Stimulated activated naive CD4-positive, alpha-beta T cell (primary cell): ENCODE data around the gene IP6K1.
A peak's percentile ranks its signal among the peaks of the same experiment; 100 is the strongest.

Experiments used
- DNase-seq, 6 experiments: peaks; one replicate each; lab custom pipeline; 2025; lab: John Stamatoyannopoulos, UW

The IP6K1 gene

DNA sequence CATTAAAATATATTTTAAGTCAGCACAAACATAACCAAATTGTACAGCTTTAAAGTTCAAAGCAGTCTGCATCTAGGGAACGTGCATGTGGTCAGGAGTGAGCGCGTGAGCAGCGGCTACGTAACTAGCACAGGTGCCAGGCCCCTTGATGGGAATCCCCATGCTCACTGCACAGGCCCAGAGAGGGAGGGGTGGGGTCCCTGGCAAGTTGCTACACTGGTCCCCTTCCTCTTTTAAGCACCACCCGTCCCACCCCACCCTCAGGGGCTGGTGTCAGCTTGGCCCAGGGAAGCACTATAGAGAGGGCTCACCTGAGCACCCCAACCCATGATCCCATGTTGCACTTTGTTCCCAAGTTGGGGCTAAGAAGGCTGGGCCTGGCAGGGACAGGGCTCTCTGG lies 61.8 kb downstream of the IP6K1 start:
- DNase-seq, result peak in 4 of 6 experiments; percentile 28 to 54 (median 46)

DNA sequence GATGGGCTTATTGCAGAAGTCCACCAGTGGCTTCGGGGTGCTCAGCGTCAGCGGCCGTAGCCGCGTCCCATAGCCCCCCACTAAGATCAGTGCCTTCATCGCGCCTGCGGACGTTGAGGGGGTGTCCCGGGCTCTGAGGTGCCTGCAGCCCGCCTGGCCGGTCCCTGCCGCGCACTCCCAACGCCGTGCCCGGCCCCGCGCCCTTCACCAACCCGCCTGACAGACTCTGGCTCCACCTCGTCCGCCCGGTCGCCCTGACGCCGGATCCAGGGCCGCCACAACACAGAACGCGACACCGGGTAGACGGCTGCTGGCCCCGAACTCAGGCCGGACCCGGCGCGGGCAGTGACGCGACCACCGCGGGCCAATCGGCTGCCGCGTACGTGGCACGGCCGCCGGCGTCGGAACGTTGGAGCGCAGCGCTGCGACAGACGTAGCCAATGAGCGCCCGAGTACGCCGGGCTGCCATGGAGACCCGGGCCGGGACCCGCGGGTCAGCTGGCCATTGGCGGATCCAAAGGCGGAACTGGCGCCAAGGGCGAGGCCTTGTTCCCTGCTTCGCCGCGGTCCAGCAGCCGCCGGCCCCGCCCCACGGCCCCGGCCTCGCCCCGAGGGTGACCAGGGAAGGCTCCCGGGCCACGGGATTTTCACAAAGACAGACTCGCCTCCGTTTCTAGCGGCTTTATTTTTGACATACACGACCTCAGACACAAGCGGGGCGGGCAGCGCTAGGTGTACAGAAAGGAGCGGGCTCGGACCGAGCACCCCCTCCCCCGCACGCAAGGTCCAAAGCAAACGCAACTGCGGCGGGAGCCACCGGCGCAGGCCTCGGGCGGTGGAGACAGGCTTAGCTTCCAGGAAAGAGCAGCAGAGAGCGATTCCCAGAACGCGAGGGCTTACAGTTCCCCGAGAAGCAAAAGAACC lies 62.5 kb downstream of the IP6K1 start, which contains the start of gene GMPPB:
Gene GMPPB (minus strand): TSS at position 324 of the 924 bp plus-strand sequence. CDS start 225 bp downstream, at position 99.
- peak; percentile 76 to 89 (median 85) for DNase-seq

DNA sequence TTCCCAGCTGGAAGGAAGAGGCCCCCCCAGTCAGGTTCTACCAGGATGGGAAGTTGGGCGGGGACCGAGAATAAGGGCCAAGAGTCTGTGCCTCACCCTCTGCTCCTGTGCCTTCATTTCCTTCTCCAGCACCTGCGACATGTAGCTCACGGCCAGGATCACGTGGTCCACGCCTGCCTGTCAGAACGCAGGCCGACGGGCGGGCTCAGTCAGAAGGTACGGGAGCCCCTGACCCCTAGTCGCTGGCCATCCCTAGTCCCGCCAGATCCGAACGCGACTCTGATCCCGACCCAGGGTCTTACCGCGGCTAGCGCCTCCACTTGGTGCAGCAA lies 63.1 kb downstream of the IP6K1 start:
- DNase-seq, result peak; percentile 32 to 62 (median 54)

DNA sequence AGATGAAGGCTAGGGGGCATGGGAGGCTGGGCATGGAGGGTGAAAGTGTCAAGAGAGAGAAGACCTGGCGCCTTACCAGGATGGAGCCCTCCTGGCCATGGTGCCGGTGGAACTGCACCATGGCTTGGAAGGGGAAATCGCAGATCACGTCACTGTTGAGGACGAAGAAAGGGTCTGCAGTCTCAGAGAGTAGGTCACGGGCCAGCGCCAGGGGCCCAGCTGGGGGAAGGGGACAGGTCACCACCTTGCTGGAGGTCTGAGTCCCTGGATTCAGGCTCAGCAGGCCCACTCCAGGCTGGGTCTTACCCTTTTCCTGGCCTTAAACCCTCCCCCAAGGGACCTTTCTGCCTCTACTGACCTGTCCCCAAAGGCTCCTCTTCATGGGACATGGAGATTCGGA lies 63.4 kb downstream of the IP6K1 start:
- no peak for DNase-seq

- no peak for DNase-seq
These were observed 64.2 kb downstream of the IP6K1 start for GRCh38 chr3:49721896-49722781.

DNA sequence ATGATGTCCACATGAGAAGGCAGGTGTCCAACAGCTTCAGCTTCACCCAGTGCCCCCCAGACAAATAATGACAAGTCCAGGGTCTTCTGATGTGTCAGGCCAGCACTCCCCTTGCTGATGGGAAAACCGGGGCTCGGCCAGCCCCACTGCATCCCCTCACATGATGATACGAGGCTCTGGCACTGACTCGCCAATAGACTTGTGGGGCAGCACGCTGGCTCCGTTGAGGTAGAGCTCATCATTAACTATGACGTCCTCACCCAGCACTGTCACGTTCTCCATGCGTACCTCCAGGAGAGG lies 64.8 kb downstream of the IP6K1 start:
- DNase-seq, result no peak

DNA sequence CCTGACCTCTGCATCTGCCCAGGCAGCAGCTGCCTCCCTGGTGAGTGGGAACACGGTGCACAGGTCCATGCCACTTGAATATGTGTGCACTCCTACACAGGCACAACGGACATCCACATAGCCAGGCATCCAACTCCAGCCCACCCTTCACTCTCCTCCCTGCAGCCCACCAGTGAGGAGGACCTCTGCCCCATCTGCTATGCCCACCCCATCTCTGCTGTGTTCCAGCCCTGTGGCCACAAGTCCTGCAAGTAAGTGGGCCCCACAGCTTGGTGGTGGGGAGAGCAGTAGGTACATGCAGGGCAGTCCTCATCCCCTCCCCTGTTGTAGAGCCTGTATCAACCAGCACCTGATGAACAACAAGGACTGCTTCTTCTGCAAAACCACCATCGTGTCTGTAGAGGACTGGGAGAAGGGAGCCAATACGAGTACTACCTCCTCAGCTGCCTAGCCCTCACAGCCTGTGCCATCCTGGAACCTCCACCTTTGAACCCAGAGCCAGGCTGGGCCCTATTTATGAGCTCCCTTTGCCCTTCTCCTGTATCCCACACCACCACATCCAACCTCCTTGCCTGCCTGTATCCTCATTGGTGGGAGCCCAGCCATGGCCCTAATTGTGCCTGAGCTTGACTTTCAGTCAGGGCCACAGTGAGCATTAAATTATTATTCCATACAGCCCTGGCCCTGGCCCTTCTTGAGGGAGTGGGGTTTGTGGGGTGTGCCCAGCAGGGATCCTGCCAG lies 65.3 kb downstream of the IP6K1 start:
- no peak for DNase-seq

DNA sequence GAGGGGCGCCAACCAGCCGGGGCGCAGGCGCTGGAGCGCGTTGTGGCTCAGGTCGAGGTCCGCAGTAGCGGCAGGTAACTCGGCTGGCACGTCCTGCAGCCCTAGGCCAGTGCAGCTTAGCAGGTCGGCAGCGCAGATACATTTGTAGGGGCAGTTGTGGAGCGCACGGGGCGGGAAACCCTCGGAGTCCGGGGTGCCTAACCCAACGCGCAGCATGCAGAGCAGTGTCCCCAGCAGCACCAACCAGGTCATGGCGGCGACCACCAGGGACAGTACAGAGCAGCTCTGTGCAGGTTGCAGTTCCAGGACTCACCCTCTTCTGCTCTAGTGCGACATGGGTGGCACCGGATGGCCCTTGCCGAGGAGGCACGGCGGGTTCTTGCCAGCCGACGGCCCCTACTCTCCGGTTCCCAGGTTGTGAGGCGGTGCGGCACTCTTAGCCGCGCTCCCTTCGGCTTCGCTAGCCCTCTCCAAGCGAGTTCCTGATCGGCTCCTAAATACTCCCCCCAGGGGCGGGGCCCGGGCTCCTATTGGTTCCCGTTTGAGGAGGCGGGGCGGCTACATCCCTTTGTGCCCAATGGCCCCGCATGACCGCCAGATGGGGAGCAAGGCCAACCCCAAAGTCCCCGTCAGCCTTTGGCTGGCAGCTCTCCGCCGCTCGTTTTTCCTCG lies 67.0 kb downstream of the IP6K1 start, which contains the start of gene AMIGO3:
Gene AMIGO3 (minus strand): TSS at position 471 of the 671 bp plus-strand sequence. CDS start 219 bp downstream, at position 252.
- peak; percentile 80 to 95 (median 90) for DNase-seq

DNA sequence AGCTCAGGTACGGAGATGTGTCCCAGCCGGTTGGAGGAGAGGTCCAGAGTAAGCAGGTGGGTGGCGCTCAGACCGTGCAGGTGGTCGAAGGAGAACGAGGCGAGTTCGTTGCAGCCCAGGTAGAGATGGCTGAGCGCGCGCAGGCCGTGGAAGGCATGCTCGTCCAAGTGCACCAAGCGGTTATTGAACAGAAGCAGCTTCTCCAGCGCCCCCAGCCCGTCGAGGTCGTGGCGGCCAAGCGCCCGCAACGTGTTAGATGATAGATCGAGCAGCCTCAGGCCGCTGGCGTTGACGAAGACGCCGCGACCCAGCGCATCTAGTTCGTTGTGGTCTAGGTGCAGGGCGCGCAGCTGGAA lies 67.5 kb downstream of the IP6K1 start:
- DNase-seq, result no peak

DNA sequence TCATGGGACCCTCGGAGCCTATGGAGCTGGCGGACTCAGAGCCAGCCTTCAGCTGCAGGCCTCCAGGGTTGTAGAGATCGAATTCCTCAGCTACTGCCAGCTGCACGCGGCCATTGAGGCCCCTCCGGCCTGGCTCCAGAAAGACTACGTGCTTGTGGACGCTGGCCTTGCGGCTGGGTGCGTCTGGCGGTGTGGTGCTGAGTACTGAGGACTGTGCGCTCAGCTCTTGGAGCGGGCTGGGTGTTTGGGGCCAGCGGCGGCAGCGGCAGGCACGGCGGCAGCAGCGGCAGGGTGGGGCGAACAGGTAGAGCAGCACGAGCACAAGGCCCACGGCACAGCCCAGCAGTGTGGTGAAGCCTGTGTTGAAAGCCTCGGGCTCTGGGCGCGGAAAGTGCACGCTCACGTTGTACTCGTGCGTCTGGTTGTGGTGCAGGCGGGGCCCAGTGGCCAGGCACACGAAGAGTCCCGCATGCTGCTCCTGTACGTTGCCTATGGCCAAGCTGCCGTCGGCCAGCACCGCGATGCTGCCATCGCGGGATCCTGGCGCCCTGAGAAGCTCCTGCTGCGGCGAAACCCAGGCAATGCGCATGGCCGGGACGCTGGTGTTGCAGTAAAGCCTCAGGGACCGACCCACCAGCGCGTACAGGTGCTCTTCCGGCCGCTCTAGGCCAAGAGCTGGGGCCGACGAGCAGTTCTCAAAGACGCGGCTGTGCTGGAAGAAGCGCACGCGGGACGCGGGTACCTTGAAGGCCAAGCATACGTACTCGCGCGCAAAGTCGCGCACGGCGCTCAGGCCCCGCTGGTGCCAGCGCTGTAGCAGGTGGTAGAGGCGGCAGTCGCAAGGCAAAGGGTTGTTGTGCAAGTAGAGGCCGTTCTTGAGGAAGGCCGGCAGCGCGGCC lies 68.1 kb downstream of the IP6K1 start:
- no peak for DNase-seq

GRCh38 chr3:49717211-49717958 lies 69.0 kb downstream of the IP6K1 start:
- DNase-seq, result no peak

- DNase-seq, result no peak
These were observed 69.6 kb downstream of the IP6K1 start for GRCh38 chr3:49716691-49717210.

DNA sequence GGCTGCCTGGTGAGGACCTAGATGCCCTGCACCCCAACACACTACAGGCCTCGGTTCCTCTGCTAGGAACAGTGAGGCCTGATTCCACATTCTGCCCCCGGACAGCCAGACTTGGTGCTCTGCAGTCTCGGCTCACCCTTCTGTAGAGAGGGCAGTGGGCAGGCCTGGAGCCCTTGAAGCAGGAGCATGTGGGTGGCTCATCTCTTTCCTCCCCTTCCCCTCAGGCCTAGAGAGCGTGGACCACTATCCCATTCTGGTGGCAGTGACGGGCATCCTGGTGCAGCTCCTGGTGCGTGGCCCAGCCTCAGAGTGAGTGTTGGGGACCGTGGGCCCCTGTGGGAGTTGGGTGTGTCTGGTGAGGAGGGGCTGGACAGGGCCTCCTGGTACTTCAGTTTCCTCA lies 70.2 kb downstream of the IP6K1 start:
- no peak for DNase-seq

- DNase-seq, result no peak
These were observed 70.7 kb downstream of the IP6K1 start for GRCh38 chr3:49715611-49716121.

DNA sequence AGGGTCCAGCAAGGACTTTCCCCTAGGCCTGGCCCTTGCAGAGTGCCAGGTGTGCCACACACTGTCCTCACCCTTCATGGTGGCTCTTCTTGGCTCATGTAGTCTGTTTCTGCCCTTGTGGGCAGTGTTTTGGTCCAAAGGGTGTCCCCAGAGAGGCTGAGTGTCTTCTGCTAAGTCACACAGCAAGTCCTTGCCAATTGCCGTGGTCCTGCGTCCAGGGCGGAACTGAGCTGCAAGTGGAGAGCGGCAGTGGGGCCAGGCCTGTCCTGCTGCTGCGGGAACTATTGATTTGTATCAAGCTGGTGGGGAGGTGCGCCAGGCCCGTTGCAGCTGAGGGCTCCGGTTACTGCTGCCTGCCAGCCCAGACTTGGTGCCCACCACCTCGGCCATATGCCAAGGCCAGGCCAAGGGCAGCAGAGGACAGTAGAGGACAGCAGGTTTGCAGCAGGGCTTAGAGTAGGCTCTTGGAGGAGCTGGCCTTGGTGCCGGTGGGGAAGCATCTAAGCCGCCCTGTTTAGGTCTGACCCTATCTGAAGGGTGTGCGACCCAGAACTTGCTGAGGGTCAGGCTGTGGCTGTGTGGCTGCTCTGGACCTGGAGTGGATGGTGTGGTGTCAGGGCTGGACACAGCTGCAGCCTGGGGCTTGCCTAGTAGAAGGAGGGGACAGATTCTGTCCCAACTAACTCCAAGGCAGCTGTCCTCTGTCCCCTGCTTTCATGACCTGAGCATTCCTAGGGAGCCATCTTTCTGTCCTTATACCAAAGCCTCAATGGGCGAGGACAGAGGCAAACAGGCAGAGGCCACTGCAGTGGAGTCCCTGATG lies 71.4 kb downstream of the IP6K1 start:
- no peak for DNase-seq

- DNase-seq, result no peak
These were observed 72.8 kb downstream of the IP6K1 start for GRCh38 chr3:49713336-49714105.

DNA sequence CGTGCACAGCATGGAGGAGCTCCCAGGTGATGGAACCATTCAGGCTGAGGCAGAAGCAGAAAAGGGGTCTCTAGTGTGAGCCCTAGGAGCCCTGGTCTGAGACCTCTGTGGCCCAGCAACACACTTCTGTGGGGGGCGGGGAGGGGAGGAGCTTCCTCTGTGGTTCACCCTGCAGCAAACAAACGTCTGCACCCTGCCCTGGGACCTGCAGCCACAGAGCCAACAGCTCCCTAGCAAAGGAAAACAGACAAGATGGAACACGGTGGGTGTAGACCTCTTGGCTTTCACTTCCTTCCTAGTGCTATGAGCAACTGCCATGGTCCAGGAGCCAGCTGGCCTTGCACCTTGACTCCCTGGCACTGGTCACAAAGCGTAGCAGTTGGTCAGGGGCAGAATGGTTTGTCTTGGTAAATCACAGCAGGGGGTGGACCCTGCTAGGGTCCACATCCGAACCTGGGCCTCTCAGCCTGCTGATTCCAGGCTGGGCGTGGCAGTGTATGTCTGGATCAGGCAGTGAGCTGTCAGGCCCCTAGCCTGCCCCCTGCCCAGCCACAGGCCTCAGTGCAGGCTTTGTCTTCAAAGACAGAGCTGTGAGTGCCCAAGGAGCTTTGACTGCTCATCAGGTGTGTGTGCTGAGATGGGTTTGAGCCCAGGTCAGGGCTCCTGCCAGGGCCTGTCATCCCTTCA lies 73.6 kb downstream of the IP6K1 start:
- no peak for DNase-seq
